Right lobe of liver (tissue), 6 donors: ENCODE results near the gene NTM. TPM values are rescaled to one million over a fixed set of nuclear protein-coding genes. Genes with fewer than 3 reads are reported as not detected.

Experiments
- ATAC-seq, 4 donors: fragments of 200-7000 bp; cut with Tn5 transposase; one replicate each; pipeline ENCODE4 v1.9.1; 2020; ENCODE audit warnings: mild to moderate bottlenecking in 4 of 4, moderate library complexity in 4 of 4
- DNase-seq, 3 donors: peaks; one replicate each; pipeline ENCODE4 v3.0.0-alpha.2; 2020
- H3K27ac ChIP-seq, 3 donors: fragments of 200-600 bp; one replicate each; pipeline ENCODE4 v1.8.0; 2022
- H3K27me3 ChIP-seq, 2 donors: fragments of 200-600 bp; one replicate each; pipeline ENCODE4 v1.8.0; 2022
- H3K36me3 ChIP-seq, 4 donors: fragments of 200-600 bp; sonication (generic) in 1 of 4; one replicate each; pipeline versions ENCODE4 v1.5.1 to v1.8.0; 2017 to 2022; ENCODE audit warnings: control low read depth in 1 of 4
- H3K4me1 ChIP-seq, 4 donors: fragments of 200-600 bp; sonication (generic) in 1 of 4; one replicate each; pipeline versions ENCODE4 v1.5.1 to v1.8.0; 2017 to 2022; ENCODE audit warnings: control low read depth in 1 of 4
- H3K4me3 ChIP-seq, 3 donors: fragments of 200-600 bp; one replicate each; pipeline ENCODE4 v1.8.0; 2022
- H3K9me3 ChIP-seq, 4 donors: fragments of 200-600 bp; sonication (generic) in 1 of 4; one replicate each; pipeline versions ENCODE4 v1.5.1 to v1.8.0; 2017 to 2022; ENCODE audit warnings: control low read depth in 1 of 4
- CTCF ChIP-seq, 4 donors: fragments of 200-600 bp in 3 of 4; fragments of 450-650 bp in 1 of 4; IDR thresholded peaks; one replicate each; pipeline versions ENCODE4 v1.5.1 to v1.8.0; 2016 to 2022; ENCODE audit warnings: antibody characterized with exemption in 4 of 4, mild to moderate bottlenecking in 2 of 4
- POLR2A ChIP-seq: fragments of 450-650 bp; IDR thresholded peaks from one replicate; pipeline ENCODE4 v1.6.1; 2017; ENCODE audit warnings: antibody characterized with exemption, mild to moderate bottlenecking
- WGBS: methylation state at CpG from one replicate; pipeline ENCODE4 v1.1.6; 2018; ENCODE audit warnings: low coverage, low lambda C conversion rate; ENCODE audit not compliant: insufficient coverage; ENCODE audit errors: missing lambda C conversion rate; 5-methylcytosine and 5-hydroxymethylcytosine counted together
- intact Hi-C, 2 donors: fragments of 100-400 bp; cut with DNase I; formaldehyde crosslinking; loops; one replicate each; pipeline versions ENCODE4 v1.11.2 to v1.14.1; 2022
- total RNA-seq, 6 experiments: library from RNA; depleted of rRNA in 2 of 6; stranded (reverse); fragments of >200 nt in 2 of 6; fragmentation: NEBNext Ultra II Directional in 3 of 6; extraction: Animal tissue kit (Norgen Biotek cat#: 25700) in 3 of 6; gene quantifications; one replicate each; pipeline versions ENCODE4 v1.1.0 to v1.2.4, GENCODE V29; 2016 to 2023
- donor health status: DM: no; HTN: yes; CAD: no.
- donor health status: DM: no; HTN: no; CAD: no.
- donor health status: DM: no; HTN: no; CAD: no.
- donor health status: DM: no; HTN: yes; CAD: no.
- donor health status: DM: no; HTN: yes; CAD: no.

Gene NTM
- total RNA-seq, 6 experiments from 2014 or later: 0.35 TPM; not detected in 5

DNA sequence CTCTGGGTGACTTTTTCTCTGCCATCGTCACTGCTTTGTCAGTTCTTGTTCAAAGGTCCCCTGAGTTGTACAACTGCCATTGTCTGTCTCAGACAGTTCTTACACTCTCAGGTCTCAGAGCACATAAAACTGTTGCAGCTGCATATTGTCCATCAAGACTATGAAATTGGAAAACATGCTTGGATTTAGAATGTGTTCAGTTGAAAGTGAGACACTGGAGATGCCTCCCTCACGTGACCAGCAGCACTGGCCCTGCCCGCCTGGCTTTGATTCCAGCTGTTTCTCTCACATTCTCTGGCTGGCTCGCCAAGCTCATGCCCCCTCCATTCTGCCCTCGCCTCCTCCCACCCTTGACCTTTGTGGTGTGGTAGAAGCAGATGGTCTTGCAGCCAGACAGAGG is 244.2 kb downstream of the NTM start:
- no peaks in the 10 kb centered on the region for H3K27me3 ChIP-seq
- no peaks in the 10 kb centered on the region for H3K9me3 ChIP-seq
- H3K4me1 ChIP-seq: no peaks in the 10 kb centered on the region
- no peak overlapping the region for H3K27ac ChIP-seq
- H3K4me3 ChIP-seq: no peak overlapping the region
- H3K36me3 ChIP-seq: no peaks in the 10 kb centered on the region
- ATAC-seq (no peak), DNase-seq (no peak)
- intact Hi-C loops: no loop called here
- no peak for TF ChIP-seq POLR2A
- TF ChIP-seq CTCF (IDR thresholded peaks at IDR 0.05): no peak
- 42% methylated on average over 5 of the region's 5 CpGs for WGBS

- no peak overlapping the region for H3K27ac ChIP-seq
- no peak for DNase-seq
- intact Hi-C loops: no loop called here
- H3K9me3 ChIP-seq: no peaks in the 10 kb centered on the region
- ATAC-seq: no peak
- TF ChIP-seq POLR2A (no peak), CTCF (IDR thresholded peaks at IDR 0.05) (no peak)
- WGBS: 72% methylated on average over 7 of the region's 11 CpGs
- no peaks in the 10 kb centered on the region for H3K27me3 ChIP-seq
- no peaks in the 10 kb centered on the region for H3K36me3 ChIP-seq
- H3K4me1 ChIP-seq: no peaks in the 10 kb centered on the region
- H3K4me3 ChIP-seq: no peak overlapping the region
Measured at GRCh38 chr11:131615611-131616010, 245.2 kb downstream of the NTM start.

DNA sequence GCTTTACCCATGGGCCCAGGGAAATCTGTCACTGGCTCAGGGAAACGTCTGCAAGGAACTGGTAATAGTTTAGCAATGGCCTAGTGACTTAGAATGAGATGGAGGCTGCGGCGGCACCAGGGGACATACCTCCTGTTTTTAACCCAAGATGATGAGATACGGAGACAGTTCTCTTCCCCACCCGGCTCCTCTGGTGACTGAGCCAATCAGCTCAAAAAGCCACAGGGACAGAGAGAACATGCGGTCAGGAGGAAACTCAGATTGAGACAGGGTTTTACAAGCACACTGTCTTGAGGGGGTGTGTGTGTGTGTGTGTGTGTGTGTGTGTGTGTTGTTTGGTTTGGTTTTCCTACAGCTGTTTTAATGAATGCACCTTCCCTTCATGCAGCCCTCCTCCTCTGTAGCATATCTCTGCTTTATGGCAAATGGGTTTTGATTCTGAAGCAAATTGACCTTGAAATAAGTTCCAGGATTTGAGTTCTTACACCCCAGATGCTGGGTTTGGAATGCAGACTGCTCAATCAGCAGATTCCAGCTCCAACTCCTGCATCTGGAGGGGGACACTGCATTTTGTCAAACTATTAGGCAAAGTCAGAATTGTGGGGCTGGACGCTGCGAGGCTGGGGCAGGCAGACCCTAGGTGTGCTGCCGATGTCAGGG is 246.2 kb downstream of the NTM start:
- WGBS: 34% methylated on average over 8 of the region's 9 CpGs
- H3K27me3 ChIP-seq: no peaks in the 10 kb centered on the region
- ATAC-seq (no peak), DNase-seq (no peak)
- H3K27ac ChIP-seq: no peak overlapping the region
- H3K4me1 ChIP-seq: no peaks in the 10 kb centered on the region
- no peak for TF ChIP-seq CTCF (IDR thresholded peaks at IDR 0.05)
- TF ChIP-seq POLR2A: no peak
- intact Hi-C loops: no loop called here
- no peak overlapping the region for H3K4me3 ChIP-seq
- H3K36me3 ChIP-seq: no peaks in the 10 kb centered on the region
- no peaks in the 10 kb centered on the region for H3K9me3 ChIP-seq

GRCh38 chr11:131618201-131618600 is 247.8 kb downstream of the NTM start:
- H3K4me1 ChIP-seq: no peaks in the 10 kb centered on the region
- H3K36me3 ChIP-seq: no peaks in the 10 kb centered on the region
- ATAC-seq (no peak), DNase-seq (no peak)
- no peaks in the 10 kb centered on the region for H3K27me3 ChIP-seq
- no peak overlapping the region for H3K27ac ChIP-seq
- intact Hi-C loops: no loop called here
- 53% methylated on average over 5 of the region's 5 CpGs for WGBS
- no peak overlapping the region for H3K4me3 ChIP-seq
- TF ChIP-seq POLR2A: no peak
- TF ChIP-seq CTCF (IDR thresholded peaks at IDR 0.05): no peak
- H3K9me3 ChIP-seq: no peaks in the 10 kb centered on the region

DNA sequence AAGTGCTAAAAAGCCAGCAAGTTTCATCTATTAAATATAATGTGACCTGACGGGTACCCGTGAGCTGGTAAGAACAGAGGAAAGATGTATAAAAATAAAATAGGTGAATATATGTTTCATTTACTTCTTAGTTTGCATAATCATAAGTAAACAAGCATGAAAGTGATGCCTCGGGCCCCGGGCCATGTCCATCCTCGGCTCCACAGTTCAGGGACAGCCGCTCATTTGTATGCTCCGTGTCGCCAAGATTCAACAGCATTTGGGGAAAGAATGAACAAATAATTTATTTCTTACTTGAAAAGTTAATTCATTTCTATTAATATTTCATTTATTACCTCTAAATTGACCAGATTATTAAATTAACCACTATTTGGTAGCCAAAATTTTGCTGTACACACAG is 251.8 kb downstream of the NTM start:
- no peaks in the 10 kb centered on the region for H3K27me3 ChIP-seq
- intact Hi-C loops: no loop called here
- no peaks in the 10 kb centered on the region for H3K36me3 ChIP-seq
- no peaks in the 10 kb centered on the region for H3K4me1 ChIP-seq
- H3K4me3 ChIP-seq: no peak overlapping the region
- H3K27ac ChIP-seq: no peak overlapping the region
- ATAC-seq: no peak
- DNase-seq: no peak
- H3K9me3 ChIP-seq: no peaks in the 10 kb centered on the region
- 58% methylated on average over 3 of the region's 8 CpGs for WGBS
- no peak for TF ChIP-seq POLR2A
- TF ChIP-seq CTCF (IDR thresholded peaks at IDR 0.05): no peak
